GM19372 (cell line): ENCODE measurements around the gene FFAR2.
"Not testable (repeated sequence)": the region's sequence is repeated elsewhere in the genome, so short reads cannot be mapped to it uniquely, and the experiment has no call there.

Experiments used
- ATAC-seq: cut with Tn5 transposase; IDR thresholded peaks from one replicate; pipeline ENCODE4 v1.9.1; 2021; ENCODE audit warnings: mild to moderate bottlenecking, low read depth, moderate library complexity; ENCODE audit not compliant: unreplicated experiment

FFAR2 gene

DNA sequence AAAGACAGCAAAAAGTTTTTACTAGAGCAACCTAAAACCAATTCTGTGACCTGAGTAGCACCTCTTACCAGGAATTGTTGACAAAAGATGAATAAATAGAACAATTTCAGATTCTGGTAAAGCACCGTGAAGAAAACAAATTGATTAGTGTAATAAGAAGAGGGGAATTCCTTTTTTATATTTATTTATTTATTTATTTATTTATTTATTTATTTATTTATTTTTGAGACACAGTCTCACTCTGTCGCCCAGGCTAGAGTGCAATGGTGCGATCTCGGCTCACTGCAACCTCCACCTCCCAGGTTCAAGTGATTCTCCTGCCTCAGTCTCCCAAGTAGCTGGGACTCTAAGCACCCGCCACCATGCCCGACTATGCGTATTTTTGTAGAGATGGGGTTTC lies 24.7 kb upstream of the FFAR2 start:
- not testable (repeated sequence) for ATAC-seq

DNA sequence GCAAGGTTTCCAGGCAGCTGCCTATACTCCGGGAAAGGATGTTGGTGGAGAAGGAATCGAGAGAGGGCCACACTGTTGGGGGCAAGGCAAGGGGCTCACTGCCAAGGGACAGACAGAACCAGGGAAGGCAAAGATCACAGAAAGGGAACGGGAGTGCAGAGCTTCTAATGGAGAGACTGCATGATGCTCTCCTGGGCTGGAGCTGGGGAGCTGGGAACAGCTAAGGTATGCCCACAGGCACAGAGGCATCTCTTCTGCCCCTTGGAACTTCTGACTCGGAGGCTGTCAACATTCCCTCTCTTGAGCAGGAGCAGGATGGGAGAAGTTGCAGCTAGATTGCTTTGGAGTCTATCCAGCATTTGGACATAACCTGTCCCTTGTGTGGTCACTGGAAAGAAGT lies 22.4 kb upstream of the FFAR2 start:
- ATAC-seq: no peak

DNA sequence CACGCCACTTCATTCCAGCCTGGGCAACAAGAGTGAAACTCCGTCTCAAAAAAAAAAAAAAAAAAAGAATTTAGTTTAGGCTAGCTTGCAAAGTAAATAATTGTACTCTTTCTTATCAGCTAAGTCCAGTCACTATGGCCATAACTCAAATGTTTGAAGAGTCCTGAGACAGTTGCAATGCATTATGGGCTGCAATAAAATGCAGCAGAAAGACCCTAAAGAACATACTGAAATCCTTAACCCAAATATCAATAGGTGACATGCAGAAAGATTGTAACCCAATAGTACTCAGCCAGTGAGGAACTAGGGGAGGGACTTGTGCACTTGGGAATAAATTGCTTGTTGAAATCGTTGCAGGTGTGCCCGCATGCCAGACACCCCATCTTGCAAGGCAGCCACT lies 20.9 kb upstream of the FFAR2 start:
- ATAC-seq: no peak

DNA sequence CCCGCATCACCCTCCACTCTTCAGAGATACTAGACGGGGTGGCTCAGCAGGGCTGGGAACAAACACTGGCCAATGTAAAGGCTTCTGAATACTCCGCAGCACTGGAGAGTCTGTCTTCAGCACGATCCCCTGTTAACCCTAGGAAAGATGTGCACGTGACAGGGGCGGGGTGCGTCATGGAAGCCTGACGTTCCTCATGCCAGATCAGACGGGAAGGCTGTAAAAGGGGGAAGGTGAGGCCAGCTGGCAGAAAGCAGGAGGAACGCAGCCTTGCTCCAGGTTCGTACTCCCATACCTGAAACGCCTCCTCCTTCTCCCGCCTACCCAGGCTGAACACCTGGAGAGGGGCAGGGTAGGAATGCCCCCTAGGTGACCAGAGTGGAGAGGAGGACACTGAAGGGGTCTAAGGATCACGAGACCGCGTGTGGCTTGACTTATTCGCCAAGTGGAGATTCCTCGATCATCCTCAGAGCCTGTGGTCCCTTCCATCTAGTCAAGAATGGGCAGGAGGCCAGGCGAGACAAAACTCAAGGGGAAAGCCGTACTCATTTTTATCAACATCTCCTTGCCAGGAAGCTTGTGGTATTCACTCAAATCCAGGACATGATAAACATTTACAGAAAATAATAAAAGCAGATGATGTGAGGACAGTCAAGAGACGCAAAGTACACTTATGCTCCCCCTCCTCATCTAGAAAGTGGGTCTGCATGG lies 18.2 kb upstream of the FFAR2 start:
- ATAC-seq: no peak

DNA sequence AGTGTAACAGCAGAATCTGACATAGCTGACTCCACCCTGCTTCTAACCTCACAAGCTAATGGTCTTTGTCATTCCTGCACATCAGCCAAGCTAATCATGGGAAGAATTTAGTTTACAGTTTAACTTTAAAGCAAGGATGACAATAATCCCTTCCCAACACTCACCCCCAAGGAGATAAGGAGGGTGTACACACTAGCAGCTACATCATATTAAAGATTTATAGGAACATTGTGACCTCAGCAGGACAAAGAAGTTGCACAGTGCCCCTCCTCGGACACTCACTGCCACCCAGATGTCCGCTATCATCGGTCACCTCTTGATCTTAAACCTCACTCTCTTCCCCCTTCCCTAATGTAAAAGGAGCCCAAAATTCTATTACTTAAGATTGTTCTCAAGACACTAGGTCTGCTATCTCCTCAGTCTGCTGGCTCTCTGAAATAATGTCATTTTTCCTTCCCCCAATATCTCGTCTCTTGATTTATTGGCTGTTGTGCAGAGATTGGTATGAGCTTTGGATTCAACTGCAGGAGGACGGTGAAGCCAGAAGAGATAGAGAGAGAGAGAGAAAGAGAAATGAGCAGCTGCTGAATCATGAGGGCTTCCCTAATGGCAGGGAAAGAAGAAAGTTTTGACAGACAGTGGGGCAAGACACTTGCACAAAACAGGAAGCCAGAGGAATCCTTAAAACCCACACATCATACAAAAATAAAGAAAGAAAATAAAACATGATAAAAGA lies 17.5 kb upstream of the FFAR2 start:
- ATAC-seq: no peak

DNA sequence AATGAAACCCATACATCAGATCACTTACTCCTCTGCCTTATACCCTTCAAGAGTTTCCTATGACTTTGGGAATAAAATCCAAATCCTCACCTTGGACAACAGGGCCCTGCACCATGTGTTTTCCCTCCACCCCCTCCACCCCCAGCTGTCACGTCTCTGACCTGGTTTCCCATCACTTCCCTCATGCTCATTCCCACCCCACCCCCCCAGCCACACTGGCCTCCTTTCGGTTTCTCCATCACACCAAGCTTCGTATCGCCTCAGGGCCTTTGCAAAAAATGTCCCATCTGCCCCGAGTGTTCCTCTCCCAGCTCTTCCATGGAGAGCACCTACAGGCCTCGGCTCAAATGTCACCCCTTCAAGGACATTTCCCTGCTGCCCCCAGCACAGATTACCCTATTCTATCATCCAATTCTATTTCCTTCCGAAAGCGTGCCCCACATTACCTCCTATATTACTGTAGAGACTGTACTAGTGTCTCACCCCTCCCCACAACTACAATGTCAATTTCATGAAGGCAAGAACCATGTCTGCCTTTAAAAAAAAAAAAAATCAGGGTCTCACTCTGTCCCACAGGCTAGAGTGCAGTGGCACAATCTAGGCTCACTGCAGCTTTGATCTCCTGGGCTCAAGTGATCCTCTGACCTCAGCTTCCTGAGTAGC lies 16.8 kb upstream of the FFAR2 start:
- no peak for ATAC-seq

DNA sequence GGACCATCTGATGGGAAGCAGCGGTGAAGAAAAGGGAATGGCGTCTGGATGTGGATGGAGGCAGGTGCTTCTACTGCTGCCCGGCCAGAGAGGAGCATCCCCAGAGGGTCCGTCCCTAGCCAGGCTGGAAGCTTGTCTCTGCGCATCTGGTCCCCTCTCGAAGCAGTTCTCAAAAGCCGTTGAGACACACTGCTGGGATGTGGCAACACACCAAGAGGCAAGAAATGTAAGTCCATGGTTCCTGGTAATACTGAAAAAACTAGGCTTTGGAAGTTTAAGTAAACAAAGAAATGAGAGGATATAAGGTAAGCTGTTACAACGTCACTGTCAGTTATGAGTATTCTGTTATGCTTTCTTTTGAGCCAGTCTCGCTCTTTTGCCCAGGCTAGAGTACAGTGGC lies 15.1 kb upstream of the FFAR2 start:
- ATAC-seq: no peak

DNA sequence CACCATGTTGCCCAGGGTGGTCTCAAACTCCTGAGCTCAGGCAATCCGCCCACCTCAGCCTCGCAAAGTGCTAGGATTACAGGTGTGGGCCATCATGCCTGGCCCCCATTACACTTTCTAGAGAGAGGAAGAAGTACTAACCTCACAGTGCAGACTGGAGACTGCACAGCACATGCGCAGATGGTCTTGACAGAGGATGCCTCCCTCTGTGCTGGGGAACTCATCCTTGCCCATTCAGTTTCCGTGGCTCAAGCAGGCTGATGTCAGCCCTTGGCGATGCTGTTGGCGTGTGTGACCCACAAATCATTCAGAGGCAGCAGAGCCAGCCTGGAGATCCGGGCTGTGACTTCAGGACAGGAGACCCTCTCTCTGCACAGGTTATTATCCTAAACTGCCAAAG lies 14.6 kb upstream of the FFAR2 start:
- no peak for ATAC-seq

DNA sequence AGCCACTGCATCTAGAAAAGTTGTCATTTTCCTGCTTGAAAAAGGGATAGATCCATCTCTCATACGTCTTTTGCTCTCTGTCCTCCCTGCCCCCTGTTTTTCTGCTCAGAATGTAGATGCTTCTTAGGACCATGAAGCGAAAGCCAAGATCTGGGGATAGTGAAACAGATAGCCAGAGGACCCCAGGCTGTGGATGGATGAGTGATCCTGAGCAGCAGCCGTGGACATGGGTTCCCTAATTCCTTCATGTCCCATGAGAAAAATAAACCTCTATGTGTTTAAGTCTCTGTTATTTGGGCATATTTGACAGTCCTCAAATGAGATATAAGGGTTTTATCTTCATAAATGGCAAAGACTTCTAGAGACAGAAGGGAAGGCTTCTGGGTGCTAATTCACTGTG lies 12.2 kb upstream of the FFAR2 start:
- no peak for ATAC-seq

DNA sequence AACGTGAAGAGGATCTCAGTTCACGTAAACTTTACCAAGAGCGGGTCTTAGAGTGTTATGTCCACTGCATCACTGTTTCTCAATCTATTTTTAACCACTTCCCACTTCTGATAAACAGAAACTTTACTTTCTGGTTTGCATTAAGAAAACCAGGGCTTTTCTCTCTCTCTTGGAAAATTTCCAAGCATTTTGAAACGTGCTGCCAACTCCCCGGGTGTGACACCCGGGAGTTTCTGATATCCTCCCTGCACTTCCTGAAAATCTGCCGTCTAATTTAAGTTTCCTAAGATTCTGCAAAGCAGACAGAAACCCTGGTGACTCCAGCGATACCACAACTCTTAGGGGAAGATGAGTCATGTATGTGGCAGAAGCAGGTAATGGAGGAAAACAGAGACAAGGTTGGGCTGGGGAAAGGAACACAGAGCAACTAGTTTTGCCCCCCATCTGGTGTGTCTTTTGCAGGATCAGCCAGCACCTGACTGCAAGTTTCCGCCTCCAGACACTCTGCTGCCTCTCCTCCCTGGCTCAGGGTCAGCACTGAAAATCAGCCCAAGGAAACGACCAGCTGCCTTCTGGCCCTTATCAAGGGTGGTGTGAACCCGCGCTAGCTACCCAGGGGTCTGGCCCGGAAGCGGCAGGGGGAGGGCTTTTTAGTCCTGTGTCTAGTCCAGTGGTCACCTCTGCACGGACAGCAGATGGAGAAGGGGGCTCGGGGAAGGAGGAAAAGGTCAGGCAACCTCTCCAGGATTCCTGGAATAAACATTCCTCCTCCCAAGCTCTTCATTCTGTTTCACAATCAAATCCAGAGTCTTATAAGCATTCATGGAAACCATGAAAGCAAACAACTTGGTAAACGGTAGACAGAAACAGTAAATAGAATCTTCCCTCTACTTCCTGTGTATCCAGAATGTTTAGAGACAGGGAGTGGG lies 11.3 kb upstream of the FFAR2 start:
- ATAC-seq: no peak

DNA sequence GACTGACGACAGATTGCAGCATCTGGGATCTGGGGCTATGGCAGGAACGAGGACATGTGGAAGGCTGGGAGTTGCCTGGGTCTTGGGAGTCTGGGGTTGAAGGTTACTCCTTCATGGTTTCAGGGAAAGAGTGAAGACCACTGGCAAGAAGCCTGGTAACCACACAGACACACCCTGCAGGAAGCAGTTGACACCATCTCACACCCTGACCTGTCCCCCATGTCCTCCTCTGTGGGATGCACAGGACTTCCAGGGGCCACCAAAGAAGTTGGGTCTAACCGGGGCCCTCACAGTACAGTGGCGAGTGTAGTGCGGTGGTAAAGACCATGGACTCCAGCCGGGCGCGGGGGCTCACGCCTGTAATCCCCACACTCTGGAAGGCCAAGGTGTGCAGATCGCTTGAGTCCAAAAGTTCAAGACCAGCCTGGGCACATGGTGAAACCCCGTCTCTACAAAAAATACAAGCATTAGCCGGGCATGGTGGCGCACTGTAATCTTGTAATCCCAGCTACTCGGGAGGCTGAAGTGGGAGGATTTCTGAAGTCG lies 10.6 kb upstream of the FFAR2 start:
- no peak for ATAC-seq

DNA sequence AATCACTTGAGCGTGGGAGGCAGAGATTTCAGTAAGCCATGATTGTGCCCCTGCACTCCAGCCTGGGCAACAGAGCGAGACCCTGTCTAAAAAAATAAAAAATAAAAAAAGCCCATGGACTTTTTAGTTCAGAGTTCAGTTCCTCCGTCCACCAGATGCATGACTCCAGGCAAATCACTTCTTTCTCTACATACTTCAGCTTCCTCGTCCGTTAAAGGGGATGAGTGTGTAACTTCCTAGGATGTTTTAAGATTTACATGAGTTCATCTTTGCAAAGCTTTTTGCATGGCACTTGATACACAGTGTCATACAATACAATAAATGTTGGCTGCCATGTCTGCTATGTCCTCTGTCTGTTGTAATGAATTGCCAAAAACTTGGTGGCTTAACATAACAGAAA lies 10.0 kb upstream of the FFAR2 start:
- ATAC-seq: no peak

DNA sequence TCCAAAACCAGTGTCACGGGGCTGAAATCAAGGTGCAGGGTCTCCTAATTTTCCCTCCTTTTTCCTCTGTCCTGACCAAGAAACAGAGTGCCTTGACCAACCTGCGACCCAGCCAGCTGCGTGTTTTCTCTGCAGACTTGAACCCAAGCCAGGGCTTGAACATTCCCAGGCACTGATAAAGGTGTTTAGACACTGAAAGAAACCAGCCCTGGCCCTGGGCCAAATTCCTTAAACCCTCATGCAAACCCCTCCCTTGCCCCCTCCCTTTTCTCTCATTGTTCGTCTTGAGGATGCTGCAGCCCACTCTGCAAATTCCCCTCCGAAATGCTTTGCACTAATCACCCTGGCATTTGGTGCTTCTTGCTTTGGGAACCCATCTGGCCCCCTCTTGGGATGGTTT lies 9.5 kb upstream of the FFAR2 start:
- no peak for ATAC-seq

DNA sequence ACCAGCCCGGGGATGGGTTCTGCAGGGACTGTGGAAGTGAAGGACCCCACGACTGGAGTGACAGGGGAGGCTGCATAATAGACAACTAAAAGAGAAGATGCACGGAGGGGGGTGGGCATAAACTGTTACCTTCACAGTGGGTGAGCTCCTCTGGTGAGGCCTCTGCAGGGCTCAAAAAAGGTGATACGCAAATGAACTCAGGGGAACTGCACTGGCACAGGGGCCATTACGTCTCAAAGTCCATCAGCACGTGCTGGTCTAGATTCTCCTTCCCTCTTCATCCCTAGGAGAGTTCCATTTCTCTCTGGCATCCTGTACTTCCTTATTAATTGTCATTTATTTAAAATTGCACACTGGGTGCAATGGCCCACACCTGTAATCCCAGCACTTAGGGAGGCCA lies 8.1 kb upstream of the FFAR2 start:
- ATAC-seq: no peak

DNA sequence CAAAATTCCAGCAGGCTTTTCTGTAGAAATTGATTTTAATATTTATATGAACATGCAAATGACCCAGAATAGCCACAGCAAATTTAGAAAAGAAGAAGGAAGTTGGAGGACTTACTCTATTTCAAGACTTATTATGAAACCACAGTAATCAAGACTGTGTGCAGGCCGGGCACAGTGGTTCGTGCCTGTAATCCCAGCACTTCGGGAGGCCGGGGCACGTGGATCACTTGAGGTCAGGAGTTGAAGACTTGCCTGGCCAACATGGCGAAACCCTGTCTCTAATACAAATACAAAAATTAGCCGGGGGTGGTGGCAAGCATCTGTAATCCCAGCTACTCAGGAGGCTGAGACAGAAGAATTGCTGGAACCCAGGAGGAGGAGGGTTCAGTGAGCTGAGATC lies 6.0 kb upstream of the FFAR2 start:
- ATAC-seq: no peak

DNA sequence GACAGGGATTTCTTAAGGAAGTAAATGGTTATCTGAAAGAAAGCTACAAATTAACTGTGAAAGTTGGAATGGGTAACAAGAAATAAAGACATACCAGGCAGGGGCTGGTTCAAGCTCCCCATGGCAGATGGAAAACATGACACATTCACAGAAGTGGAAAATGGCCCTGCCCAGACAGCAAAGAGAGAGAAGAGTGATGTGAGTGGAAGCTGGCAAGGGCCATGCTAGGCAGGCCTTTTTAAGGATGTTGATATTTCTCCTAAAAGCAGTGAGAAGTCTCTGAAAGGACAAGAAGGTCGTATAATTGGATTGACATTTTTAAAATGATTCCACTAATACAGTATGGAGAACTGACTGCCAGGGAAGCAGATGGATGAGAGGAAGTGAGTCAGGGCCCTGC lies 3.3 kb upstream of the FFAR2 start:
- no peak for ATAC-seq

DNA sequence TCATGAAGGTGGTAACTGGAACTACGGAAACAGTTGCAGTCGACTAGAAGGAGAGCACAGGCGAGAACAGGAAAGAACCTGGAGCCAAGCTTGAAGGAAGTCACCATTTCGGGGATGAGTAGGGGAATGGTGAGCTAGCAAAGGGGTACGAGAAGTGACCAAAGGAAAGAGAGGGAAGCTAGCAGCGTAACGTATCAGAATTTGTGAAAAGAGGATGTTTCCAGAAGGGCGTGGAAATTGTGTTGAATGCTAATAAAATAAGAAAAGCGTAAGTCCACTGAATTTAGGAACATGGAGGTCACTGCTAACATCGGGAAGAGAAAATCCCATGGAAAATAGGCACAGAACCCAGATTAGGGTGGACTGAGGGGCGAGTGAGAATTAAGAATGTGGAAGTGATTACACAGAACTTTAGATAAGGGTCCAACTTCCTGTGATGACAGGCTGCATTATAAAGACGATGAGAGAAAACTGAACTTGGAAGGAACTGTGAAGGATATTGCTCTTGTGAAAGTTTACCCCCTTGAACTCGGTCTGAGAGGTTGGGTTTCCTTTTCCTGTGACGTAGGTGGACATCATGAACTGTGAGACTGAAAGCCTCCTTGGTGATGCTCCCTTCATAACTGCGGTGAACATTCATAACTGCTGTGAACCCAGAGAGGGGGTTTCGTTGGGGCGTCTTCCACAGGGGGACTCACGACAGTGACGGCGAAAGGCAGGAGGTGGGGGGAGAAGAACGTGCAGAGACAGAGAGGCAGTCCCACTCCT lies 2.0 kb upstream of the FFAR2 start:
- no peak for ATAC-seq

DNA sequence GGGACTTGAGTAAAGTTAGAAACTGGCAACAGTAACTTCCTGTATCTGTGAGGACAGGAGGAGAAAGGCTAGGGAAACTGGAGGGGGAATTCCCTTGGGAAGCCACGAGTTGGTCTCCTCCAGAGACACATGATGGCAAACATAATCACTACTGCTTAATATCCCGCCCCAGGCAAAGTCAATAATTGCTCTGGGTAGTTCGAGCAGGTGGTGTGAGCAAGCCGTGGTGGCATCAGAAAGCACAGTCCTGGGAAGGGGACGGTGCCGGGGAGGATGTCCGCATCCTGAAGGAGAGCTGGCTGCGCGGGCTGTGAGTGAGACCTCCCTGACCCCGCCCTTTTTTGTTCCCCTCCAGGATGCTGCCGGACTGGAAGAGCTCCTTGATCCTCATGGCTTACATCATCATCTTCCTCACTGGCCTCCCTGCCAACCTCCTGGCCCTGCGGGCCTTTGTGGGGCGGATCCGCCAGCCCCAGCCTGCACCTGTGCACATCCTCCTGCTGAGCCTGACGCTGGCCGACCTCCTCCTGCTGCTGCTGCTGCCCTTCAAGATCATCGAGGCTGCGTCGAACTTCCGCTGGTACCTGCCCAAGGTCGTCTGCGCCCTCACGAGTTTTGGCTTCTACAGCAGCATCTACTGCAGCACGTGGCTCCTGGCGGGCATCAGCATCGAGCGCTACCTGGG lies 1.4 kb downstream of the FFAR2 start:
- no peak for ATAC-seq
